GM10248 (cell line): ENCODE measurements around the gene LRTM2.

Source experiments
- CTCF ChIA-PET: fragments of 300-600 bp; sonication (Branson Sonifier 250); formaldehyde crosslinking; extraction: SDS; loops from one replicate; lab custom pipeline; 2021; ENCODE audit warnings: antibody characterized with exemption; lab: Yijun Ruan, JAX
- POLR2A ChIA-PET: fragments of 350-650 bp; sonication (Branson Sonifier 250); formaldehyde crosslinking; extraction: SDS; loops from one replicate; lab custom pipeline; 2020; ENCODE audit warnings: antibody characterized with exemption; lab: Yijun Ruan, JAX
- DNase-seq: peaks from one replicate; pipeline ENCODE4 v3.0.0; 2012; ENCODE audit errors: extremely low spot score
- TF ChIP-seq, protein P1 (sequence below): IDR thresholded peaks from 2 replicates; pipeline ENCODE4 v1.5.1; 2012; ENCODE audit warnings: mild to moderate bottlenecking, low read depth; ENCODE audit errors: extremely low read depth, missing control alignments, control extremely low read depth

LRTM2 gene

GRCh38 chr12:1821805-1822204, 1.4 kb downstream of the LRTM2 start:
- no peak for DNase-seq
- TF ChIP-seq, protein P1, sequence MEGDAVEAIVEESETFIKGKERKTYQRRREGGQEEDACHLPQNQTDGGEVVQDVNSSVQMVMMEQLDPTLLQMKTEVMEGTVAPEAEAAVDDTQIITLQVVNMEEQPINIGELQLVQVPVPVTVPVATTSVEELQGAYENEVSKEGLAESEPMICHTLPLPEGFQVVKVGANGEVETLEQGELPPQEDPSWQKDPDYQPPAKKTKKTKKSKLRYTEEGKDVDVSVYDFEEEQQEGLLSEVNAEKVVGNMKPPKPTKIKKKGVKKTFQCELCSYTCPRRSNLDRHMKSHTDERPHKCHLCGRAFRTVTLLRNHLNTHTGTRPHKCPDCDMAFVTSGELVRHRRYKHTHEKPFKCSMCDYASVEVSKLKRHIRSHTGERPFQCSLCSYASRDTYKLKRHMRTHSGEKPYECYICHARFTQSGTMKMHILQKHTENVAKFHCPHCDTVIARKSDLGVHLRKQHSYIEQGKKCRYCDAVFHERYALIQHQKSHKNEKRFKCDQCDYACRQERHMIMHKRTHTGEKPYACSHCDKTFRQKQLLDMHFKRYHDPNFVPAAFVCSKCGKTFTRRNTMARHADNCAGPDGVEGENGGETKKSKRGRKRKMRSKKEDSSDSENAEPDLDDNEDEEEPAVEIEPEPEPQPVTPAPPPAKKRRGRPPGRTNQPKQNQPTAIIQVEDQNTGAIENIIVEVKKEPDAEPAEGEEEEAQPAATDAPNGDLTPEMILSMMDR, result no peak
- ChIA-PET POLR2A (no interaction called here), CTCF (interaction anchor here (1.4 kb wide), 1 partner anchor 26 kb away, joined by 5 read pairs; no protein-coding TSS in a partner anchor)

GRCh38 chr12:1822699-1823098, 2.3 kb downstream of the LRTM2 start:
- TF ChIP-seq, protein P1, result no peak
- DNase-seq, result no peak
- POLR2A ChIA-PET, result no interaction called here
- CTCF ChIA-PET, result interaction anchor here (1.5 kb wide), 1 partner anchor 9 kb away, joined by 4 read pairs; no protein-coding TSS in a partner anchor

GRCh38 chr12:1823237-1823636, 2.9 kb downstream of the LRTM2 start:
- no peak for DNase-seq
- POLR2A ChIA-PET, result no interaction called here
- CTCF ChIA-PET, result interaction anchor here (1.5 kb wide), 1 partner anchor 8 kb away, joined by 4 read pairs; no protein-coding TSS in a partner anchor
- TF ChIP-seq, protein P1, result no peak

GRCh38 chr12:1825382-1826102, 5.2 kb downstream of the LRTM2 start:
- DNase-seq, result no peak
- ChIA-PET CTCF (interaction anchor here (1.0 kb wide), 1 partner anchor 10 kb away, joined by 5 read pairs; no protein-coding TSS in a partner anchor), POLR2A (no interaction called here)
- TF ChIP-seq, protein P1, result no peak

- CTCF ChIA-PET, result no interaction called here
- POLR2A ChIA-PET, result no interaction called here
- TF ChIP-seq, protein P1, result no peak
- DNase-seq, result no peak
These were observed 6.0 kb downstream of the LRTM2 start for GRCh38 chr12:1826401-1826800.

GRCh38 chr12:1826867-1827705, 6.7 kb downstream of the LRTM2 start:
- TF ChIP-seq, protein P1, result no peak
- ChIA-PET CTCF (no interaction called here), POLR2A (no interaction called here)
- DNase-seq, result no peak
